Thyroid gland (tissue), 4 donors: Measurements from ENCODE around the gene LIPT1.

ENCODE experiments used
- POLR2A ChIP-seq, 2 donors: fragments of 450-650 bp; IDR thresholded peaks; one replicate each; pipeline ENCODE4 v1.6.1; 2017; ENCODE audit warnings: antibody characterized with exemption in 2 of 2, mild to moderate bottlenecking in 2 of 2, moderate library complexity in 1 of 2
- TF ChIP-seq, protein P1 (sequence below), 6 experiments: fragments of 200-600 bp in 3 of 6; fragments of 450-650 bp in 3 of 6; sonication (generic) in 3 of 6; IDR thresholded peaks; one replicate each; pipeline ENCODE4 v1.5.1; 2016 to 2019; ENCODE audit warnings: antibody characterized with exemption in 6 of 6, mild to moderate bottlenecking in 2 of 6, inconsistent platforms in 1 of 6, moderate library complexity in 1 of 6

DNA sequence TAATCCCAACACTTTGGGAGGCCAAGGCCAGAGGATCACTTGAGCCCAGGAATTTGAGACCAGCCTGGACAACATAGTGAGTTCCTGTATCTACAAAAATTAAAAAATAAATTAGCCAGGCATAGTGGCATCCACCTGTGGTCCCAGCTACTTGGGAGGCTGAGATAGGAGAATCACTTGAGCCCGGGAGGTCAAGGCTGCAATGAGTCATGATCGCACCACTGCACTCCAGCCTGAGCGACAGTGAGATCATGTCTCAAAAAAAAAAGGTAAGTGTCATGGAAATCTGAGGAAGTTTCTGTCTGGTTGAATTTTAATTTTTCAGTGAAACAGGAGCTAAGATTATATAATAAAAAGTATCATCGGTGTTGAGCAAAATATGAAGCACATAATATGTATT, 15.8 kb upstream of the LIPT1 start:
- TF ChIP-seq, protein P1, sequence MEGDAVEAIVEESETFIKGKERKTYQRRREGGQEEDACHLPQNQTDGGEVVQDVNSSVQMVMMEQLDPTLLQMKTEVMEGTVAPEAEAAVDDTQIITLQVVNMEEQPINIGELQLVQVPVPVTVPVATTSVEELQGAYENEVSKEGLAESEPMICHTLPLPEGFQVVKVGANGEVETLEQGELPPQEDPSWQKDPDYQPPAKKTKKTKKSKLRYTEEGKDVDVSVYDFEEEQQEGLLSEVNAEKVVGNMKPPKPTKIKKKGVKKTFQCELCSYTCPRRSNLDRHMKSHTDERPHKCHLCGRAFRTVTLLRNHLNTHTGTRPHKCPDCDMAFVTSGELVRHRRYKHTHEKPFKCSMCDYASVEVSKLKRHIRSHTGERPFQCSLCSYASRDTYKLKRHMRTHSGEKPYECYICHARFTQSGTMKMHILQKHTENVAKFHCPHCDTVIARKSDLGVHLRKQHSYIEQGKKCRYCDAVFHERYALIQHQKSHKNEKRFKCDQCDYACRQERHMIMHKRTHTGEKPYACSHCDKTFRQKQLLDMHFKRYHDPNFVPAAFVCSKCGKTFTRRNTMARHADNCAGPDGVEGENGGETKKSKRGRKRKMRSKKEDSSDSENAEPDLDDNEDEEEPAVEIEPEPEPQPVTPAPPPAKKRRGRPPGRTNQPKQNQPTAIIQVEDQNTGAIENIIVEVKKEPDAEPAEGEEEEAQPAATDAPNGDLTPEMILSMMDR (IDR thresholded peaks at IDR 0.05): no peak
- no peak for TF ChIP-seq POLR2A (IDR thresholded peaks at IDR 0.05)
